GM23338 (cell line): ENCODE data around the gene AK3. TPM values are rescaled to one million over a fixed set of nuclear protein-coding genes. Genes with fewer than 3 reads are reported as not detected.

Experiments
- ATAC-seq: fragments of 200-7000 bp; cut with Tn5 transposase; 3 replicates; pipeline ENCODE4 v1.9.1; 2020
- DNase-seq: peaks from one replicate; pipeline ENCODE4 v3.0.0-alpha.2; 2015; ENCODE audit warnings: low spot score
- H2AFZ ChIP-seq: fragments of 200-600 bp; sonication (generic); 2 replicates; pipeline ENCODE4 v1.8.0; 2016; ENCODE audit warnings: antibody characterized with exemption, mild to moderate bottlenecking, moderate library complexity
- H3F3A ChIP-seq: fragments of 200-600 bp; sonication (generic); replicated peaks from 2 replicates; pipeline ENCODE4 v1.8.0; 2017; ENCODE audit warnings: antibody characterized with exemption, mixed run types, low read depth
- H3K27ac ChIP-seq: fragments of 200-600 bp; sonication (generic); 2 replicates; pipeline ENCODE4 v1.6.1; 2016; ENCODE audit warnings: low read depth
- H3K27me3 ChIP-seq: fragments of 200-600 bp; sonication (generic); 2 replicates; pipeline ENCODE4 v1.8.0; 2016; ENCODE audit warnings: mild to moderate bottlenecking, mixed run types, moderate library complexity; ENCODE audit not compliant: insufficient read depth
- H3K36me3 ChIP-seq: fragments of 200-600 bp; sonication (generic); 2 replicates; pipeline ENCODE4 v1.8.0; 2016; ENCODE audit warnings: mild to moderate bottlenecking; ENCODE audit not compliant: insufficient read depth
- H3K4me1 ChIP-seq: fragments of 200-600 bp; sonication (generic); 2 replicates; pipeline ENCODE4 v1.8.0; 2016; ENCODE audit warnings: mild to moderate bottlenecking, moderate library complexity; ENCODE audit not compliant: insufficient read depth
- H3K4me2 ChIP-seq: fragments of 200-600 bp; sonication (generic); 2 replicates; pipeline ENCODE4 v1.7.1; 2017; ENCODE audit warnings: mixed run types
- H3K4me3 ChIP-seq: fragments of 200-600 bp; sonication (generic); 2 replicates; pipeline ENCODE4 v1.6.1; 2016; ENCODE audit warnings: mixed run types
- H3K79me2 ChIP-seq: fragments of 200-600 bp; sonication (generic); replicated peaks from 2 replicates; pipeline ENCODE4 v1.8.0; 2017; ENCODE audit warnings: mild to moderate bottlenecking; ENCODE audit not compliant: insufficient read depth
- H3K9me2 ChIP-seq: fragments of 200-600 bp; sonication (generic); 2 replicates; pipeline ENCODE4 v1.8.0; 2017; ENCODE audit not compliant: insufficient read depth
- H4K20me1 ChIP-seq: fragments of 200-600 bp; sonication (generic); replicated peaks from 2 replicates; pipeline ENCODE4 v1.8.0; 2017; ENCODE audit warnings: mild to moderate bottlenecking; ENCODE audit not compliant: insufficient read depth
- H3K27ac Mint-ChIP-seq: 2 replicates; pipeline ENCODE4 v1.8.0; 2020; ENCODE audit warnings: inconsistent platforms, mild to moderate bottlenecking, moderate library complexity, mixed read lengths
- H3K27me3 Mint-ChIP-seq: 3 replicates; pipeline ENCODE4 v1.8.0; 2022; ENCODE audit warnings: low read depth, mild to moderate bottlenecking, moderate library complexity, mixed read lengths, inconsistent platforms; ENCODE audit not compliant: insufficient read depth, poor library complexity
- H3K36me3 Mint-ChIP-seq: 3 replicates; pipeline ENCODE4 v1.8.0; 2021; ENCODE audit warnings: low read depth, mild to moderate bottlenecking, inconsistent platforms, moderate library complexity, mixed read lengths
- H3K4me1 Mint-ChIP-seq: 3 replicates; pipeline ENCODE4 v1.8.0; 2020; ENCODE audit warnings: mild to moderate bottlenecking, inconsistent platforms, mixed read lengths
- H3K4me3 Mint-ChIP-seq: 3 replicates; pipeline ENCODE4 v1.8.0; 2021; ENCODE audit warnings: moderate library complexity, mild to moderate bottlenecking, inconsistent platforms, mixed read lengths
- H3K9me3 Mint-ChIP-seq: 3 replicates; pipeline ENCODE4 v1.8.0; 2020; ENCODE audit warnings: moderate library complexity, mild to moderate bottlenecking, inconsistent platforms, mixed read lengths
- CREB1 ChIP-seq: fragments of 250-450 bp; sonication (Bioruptor Pico); IDR thresholded peaks from 2 replicates; pipeline ENCODE4 v1.5.0; 2020; ENCODE audit warnings: low read depth, mild to moderate bottlenecking, moderate library complexity
- CTCF ChIP-seq, 2 experiments: fragments of 200-600 bp in 1 of 2; sonication (generic) in 1 of 2; conservative IDR thresholded peaks; 2 replicates each; pipeline versions ENCODE4 v1.5.1 to v1.6.1; 2016 to 2017; ENCODE audit warnings: antibody characterized with exemption in 2 of 2, low read depth in 2 of 2, mild to moderate bottlenecking in 2 of 2, moderate library complexity in 1 of 2
- ETS1 ChIP-seq: IDR thresholded peaks from 2 replicates; pipeline ENCODE4 v1.6.1; 2016; ENCODE audit warnings: antibody characterized with exemption
- EZH2 ChIP-seq: fragments of 200-600 bp; sonication (generic); IDR thresholded peaks from one replicate; pipeline ENCODE4 v1.8.0; 2017; ENCODE audit warnings: antibody characterized with exemption, mild to moderate bottlenecking, low read depth; ENCODE audit not compliant: unreplicated experiment
- EZH2phosphoT487 ChIP-seq: fragments of 200-600 bp; sonication (generic); IDR thresholded peaks from one replicate; pipeline ENCODE4 v1.8.1; 2018; ENCODE audit warnings: antibody characterized with exemption; ENCODE audit not compliant: unreplicated experiment
- JUNB ChIP-seq: IDR thresholded peaks from one replicate; pipeline ENCODE4 v1.6.1; 2016; ENCODE audit warnings: antibody characterized with exemption; ENCODE audit not compliant: unreplicated experiment
- NANOG ChIP-seq: IDR thresholded peaks from 2 replicates; pipeline ENCODE4 v1.6.1; 2016; ENCODE audit warnings: antibody characterized with exemption, borderline replicate concordance
- POLR2AphosphoS5 ChIP-seq: IDR thresholded peaks from 2 replicates; pipeline ENCODE4 v1.6.1; 2016; ENCODE audit warnings: antibody characterized with exemption, low read depth
- STAT1 ChIP-seq: IDR thresholded peaks from one replicate; pipeline ENCODE4 v1.6.1; 2016; ENCODE audit warnings: antibody characterized with exemption; ENCODE audit not compliant: unreplicated experiment
- ZNF114 ChIP-seq: fragments of 250-450 bp; sonication (Bioruptor Pico); IDR thresholded peaks from 2 replicates; pipeline ENCODE4 v1.5.0; 2020; ENCODE audit warnings: mild to moderate bottlenecking, moderate library complexity
- ZNF331 ChIP-seq: fragments of 250-450 bp; sonication (Bioruptor Pico); IDR thresholded peaks from 2 replicates; pipeline ENCODE4 v1.5.0; 2020; ENCODE audit warnings: low read depth, mild to moderate bottlenecking, moderate library complexity
- polyA plus RNA-seq: library from polyadenylated mRNA; unstranded; fragments of >200 nt; fragmentation: Nextera tagmentation; extraction: Ambion mirVana; gene quantifications from 2 replicates; pipeline ENCODE4 v1.2.1, GENCODE V29; 2016
- total RNA-seq: library from RNA; depleted of rRNA; stranded (reverse); fragments of >200 nt; shearing (Covaris generic); gene quantifications from 2 replicates; pipeline ENCODE4 v1.2.3, GENCODE V29; 2014
- TF ChIP-seq, protein P1 (sequence below): IDR thresholded peaks from one replicate; pipeline ENCODE4 v1.6.1; 2018; ENCODE audit warnings: antibody characterized with exemption; ENCODE audit not compliant: unreplicated experiment

Gene AK3
- total and polyA plus RNA-seq, 2 experiments from 2014 or later, result 30.1 to 40.2 TPM

GRCh38 chr9:4662989-4663792, 77.8 kb downstream of the AK3 start (continued):
- no peak for TF ChIP-seq CTCF (conservative IDR thresholded peaks at IDR 0.05; ENCODE audit: low read depth in 2 of 2)
- no peak for TF ChIP-seq CREB1 (CRISPR knock-in tag)

DNA sequence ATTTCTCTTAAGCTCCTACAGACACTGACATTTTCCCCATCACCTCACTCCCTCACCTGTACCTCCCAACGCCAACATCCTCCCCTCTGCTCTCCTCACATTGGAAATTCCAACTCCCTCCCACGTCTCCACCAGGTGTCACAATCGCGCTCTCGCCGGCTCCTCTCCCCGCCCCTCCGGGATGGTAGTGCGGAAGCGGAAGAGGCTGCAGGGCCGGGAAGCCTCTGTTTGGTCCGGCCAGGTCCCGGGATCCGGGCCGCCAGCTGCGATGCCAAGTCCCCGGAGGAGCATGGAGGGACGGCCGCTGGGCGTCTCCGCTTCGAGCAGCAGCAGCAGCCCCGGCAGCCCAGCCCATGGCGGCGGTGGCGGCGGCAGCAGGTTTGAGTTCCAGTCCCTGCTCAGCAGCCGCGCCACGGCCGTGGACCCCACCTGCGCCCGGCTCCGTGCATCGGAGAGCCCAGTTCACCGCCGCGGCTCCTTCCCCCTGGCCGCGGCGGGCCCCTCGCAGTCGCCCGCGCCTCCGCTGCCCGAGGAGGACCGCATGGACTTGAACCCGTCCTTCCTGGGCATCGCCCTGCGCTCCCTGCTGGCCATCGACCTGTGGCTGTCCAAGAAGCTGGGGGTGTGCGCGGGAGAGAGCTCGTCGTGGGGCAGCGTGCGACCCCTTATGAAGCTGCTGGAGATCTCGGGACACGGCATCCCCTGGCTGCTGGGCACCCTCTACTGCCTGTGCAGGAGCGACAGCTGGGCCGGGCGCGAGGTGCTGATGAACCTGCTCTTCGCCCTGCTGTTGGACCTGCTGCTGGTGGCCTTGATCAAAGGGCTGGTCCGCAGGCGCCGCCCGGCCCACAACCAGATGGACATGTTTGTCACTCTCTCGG, 78.7 kb downstream of the AK3 start, which contains the start of gene PLPP6:
Gene PLPP6 (plus strand): TSS at position 187 of the 881 bp plus-strand sequence. CDS start 82 bp downstream, at position 269.
- H3K36me3 Mint-ChIP-seq, result peaks cover 4% of the 10 kb centered on the region; the same call in 1 of the 3 replicates
- H3K9me3 Mint-ChIP-seq, result 0 out of 3 replicates have a peak, but pooled peaks cover 3% of the 10 kb centered on the region
- H3K4me3 Mint-ChIP-seq, result peak within 1 kb of the TSS; percentile 75
- no peaks in the 10 kb centered on the region for H3K9me2 ChIP-seq
- H3K79me2 ChIP-seq, result peaks cover 13% of the 10 kb centered on the region; the same call in 1 of the 2 replicates
- no peaks in the 10 kb centered on the region for H3K36me3 ChIP-seq
- H3K27ac ChIP-seq, result peak within 1 kb of the TSS; percentile 60
- H3K27ac Mint-ChIP-seq, result peak within 1 kb of the TSS; percentile 68
- peak; percentile 90 for ATAC-seq
- peaks cover 5% of the 10 kb centered on the region for H3K27me3 Mint-ChIP-seq
- peaks cover 53% of the 10 kb centered on the region for H3K4me1 Mint-ChIP-seq
- peak; percentile 98 for DNase-seq
- peak within 1 kb of the TSS; percentile 15; the same call in 1 of the 2 replicates for H2AFZ ChIP-seq
- peaks cover 47% of the 10 kb centered on the region for H3K4me1 ChIP-seq
- peak within 1 kb of the TSS; percentile 79 for H3K4me3 ChIP-seq
- H4K20me1 ChIP-seq, result no peaks in the 10 kb centered on the region
- 0 out of 2 replicates have a peak, but pooled peaks cover 2% of the 10 kb centered on the region for H3K27me3 ChIP-seq
- no peaks in the 10 kb centered on the region for H3F3A ChIP-seq
- H3K4me2 ChIP-seq, result peak within 1 kb of the TSS; percentile 89
- no peak for TF ChIP-seq NANOG
- no peak for TF ChIP-seq ZNF114 (CRISPR knock-in tag)
- TF ChIP-seq STAT1, result no peak
- no peak for TF ChIP-seq EZH2
- TF ChIP-seq, protein P1, sequence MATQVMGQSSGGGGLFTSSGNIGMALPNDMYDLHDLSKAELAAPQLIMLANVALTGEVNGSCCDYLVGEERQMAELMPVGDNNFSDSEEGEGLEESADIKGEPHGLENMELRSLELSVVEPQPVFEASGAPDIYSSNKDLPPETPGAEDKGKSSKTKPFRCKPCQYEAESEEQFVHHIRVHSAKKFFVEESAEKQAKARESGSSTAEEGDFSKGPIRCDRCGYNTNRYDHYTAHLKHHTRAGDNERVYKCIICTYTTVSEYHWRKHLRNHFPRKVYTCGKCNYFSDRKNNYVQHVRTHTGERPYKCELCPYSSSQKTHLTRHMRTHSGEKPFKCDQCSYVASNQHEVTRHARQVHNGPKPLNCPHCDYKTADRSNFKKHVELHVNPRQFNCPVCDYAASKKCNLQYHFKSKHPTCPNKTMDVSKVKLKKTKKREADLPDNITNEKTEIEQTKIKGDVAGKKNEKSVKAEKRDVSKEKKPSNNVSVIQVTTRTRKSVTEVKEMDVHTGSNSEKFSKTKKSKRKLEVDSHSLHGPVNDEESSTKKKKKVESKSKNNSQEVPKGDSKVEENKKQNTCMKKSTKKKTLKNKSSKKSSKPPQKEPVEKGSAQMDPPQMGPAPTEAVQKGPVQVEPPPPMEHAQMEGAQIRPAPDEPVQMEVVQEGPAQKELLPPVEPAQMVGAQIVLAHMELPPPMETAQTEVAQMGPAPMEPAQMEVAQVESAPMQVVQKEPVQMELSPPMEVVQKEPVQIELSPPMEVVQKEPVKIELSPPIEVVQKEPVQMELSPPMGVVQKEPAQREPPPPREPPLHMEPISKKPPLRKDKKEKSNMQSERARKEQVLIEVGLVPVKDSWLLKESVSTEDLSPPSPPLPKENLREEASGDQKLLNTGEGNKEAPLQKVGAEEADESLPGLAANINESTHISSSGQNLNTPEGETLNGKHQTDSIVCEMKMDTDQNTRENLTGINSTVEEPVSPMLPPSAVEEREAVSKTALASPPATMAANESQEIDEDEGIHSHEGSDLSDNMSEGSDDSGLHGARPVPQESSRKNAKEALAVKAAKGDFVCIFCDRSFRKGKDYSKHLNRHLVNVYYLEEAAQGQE, result peak; percentile 30
- no peak for TF ChIP-seq EZH2phosphoT487
- no peak for TF ChIP-seq CREB1 (CRISPR knock-in tag)
- TF ChIP-seq POLR2AphosphoS5, result peak; percentile 71
- peak; percentile 66 for TF ChIP-seq ETS1
- TF ChIP-seq ZNF331 (CRISPR knock-in tag), result no peak
- TF ChIP-seq CTCF (conservative IDR thresholded peaks at IDR 0.05; ENCODE audit: low read depth in 2 of 2), result peak; percentile 39 to 79
- no peak for TF ChIP-seq JUNB
